GM18519 (cell line): ENCODE measurements around the gene ANKRD42.
"Not testable (repeated sequence)": the region's sequence is repeated elsewhere in the genome, so short reads cannot be mapped to it uniquely, and the experiment has no call there.

ENCODE experiments used
- ATAC-seq: cut with Tn5 transposase; IDR thresholded peaks from one replicate; pipeline ENCODE4 v1.9.1; 2021; ENCODE audit warnings: mild to moderate bottlenecking, moderate library complexity; ENCODE audit not compliant: unreplicated experiment, low FRiP score

The ANKRD42 gene

DNA sequence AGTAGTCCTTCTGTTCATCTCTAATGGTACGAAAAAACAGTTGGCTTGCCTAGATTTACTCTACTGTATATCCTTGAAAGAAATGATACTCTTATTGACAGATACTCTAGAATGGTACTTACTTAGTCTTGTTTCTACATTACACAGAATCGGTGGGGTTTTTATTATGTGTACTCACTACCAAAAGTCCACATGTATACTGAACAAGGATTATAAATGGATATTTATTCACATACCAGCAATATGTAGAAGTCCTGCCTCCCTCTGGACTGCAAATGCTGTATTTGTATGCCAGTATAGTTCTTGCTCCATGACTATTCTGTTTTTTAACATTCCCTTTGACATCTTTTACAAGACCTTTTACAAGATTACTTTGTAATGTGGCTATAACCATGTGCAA lies 22.6 kb upstream of the ANKRD42 start:
- ATAC-seq = no peak

DNA sequence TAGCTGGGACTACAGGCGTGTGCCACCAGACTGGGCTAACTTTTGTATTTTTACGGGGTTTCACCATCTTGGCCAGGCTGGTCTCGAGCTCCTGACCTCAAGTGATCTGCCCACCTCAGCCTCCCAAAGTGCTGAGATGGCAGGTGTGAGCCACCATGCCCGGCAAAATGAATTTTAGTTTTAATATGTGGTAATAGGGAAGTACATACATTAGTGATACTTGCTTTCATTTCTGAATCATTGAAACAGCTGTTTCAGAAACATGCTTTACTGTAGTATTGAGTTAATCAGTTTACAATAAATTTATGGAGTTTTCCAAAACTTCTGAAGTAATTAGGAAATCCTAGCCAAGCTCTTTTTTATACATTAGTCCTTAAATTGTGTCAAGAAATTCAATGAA lies 21.0 kb upstream of the ANKRD42 start:
- ATAC-seq = no peak

GRCh38 chr11:83174008-83174407 lies 19.5 kb upstream of the ANKRD42 start:
- ATAC-seq = peak; percentile 47

DNA sequence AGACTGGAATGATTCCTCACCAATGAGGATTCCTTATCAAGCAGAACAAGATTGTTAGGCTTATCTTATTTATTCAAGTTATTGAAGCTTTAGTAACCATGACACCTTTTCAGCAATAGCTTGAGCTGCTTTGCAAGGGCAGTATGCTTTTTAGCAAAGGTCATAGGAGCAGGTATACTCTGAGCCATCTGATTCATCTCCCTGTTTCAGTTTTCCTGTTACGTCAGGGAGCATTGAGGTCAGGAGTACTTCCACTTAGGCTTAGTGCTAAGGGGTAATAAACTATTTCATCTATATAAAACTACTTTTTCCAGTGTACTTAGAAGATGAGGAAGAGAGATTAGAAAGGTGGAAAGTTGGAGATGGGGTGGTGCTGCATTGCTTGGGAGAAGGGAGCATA lies 17.7 kb upstream of the ANKRD42 start:
- no peak for ATAC-seq

- ATAC-seq = no peak
Observed at GRCh38 chr11:83181815-83182214, 11.7 kb upstream of the ANKRD42 start.

DNA sequence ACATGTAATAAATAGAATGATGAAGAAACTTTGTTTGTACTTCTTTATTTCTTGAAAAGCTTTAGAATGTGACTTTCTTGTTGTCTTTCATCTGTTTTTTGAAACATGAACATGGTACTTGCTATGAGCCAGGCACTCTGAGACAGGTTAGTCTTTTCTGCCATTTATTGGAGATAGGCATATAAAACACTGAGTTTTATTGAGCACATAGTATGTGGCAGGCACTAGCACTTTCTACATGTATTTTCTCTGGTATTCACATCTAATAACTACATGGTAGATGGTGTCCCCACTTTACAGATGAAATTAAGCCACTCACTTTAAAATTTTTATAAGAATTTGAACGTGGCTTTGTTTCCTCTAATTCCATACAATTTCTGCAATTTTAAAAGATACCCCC lies 7.7 kb upstream of the ANKRD42 start:
- no peak for ATAC-seq

DNA sequence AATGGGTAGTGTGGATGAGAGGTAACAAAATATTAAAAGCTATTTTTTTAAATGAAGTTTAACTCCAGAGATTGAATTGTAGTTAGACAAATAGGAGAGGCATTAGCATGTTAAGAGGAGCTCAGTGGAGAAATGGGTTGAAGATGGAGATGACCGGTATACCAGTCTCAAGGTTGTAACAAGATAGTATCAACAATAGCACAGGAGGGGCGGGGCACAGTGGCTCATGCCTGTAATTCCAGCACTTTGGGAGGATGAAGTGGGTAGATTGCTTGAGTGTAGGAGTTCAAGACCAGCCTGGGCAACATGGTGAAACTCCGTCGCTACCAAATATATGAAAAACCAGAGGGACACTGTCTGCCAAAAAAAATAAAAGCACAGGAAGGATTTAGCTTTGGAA lies 6.0 kb upstream of the ANKRD42 start:
- ATAC-seq = no peak

GRCh38 chr11:83191491-83191890 lies 2.0 kb upstream of the ANKRD42 start:
- ATAC-seq = no peak

DNA sequence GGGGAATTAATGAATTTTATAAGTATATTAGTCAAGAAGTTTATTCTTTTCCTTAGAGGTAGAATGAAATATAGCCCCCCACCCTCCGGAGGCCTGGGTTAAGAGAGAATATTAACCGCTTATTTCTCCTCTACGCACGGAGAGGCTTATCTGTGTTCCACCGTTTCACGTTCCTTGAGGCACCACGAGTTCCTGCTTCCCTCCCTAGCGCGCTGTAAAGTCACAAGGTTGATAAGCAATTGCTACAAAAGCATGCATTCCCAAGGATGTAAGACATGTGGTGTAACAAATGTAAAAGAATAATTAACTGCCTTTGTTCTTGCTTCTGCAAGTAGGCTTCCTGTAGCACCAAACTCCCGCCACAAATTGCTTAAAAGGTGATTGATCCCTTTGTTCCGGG lies 1.5 kb upstream of the ANKRD42 start:
- no peak for ATAC-seq

- no peak for ATAC-seq
Observed at GRCh38 chr11:83192606-83193245, 786 bp upstream of the ANKRD42 start.

DNA sequence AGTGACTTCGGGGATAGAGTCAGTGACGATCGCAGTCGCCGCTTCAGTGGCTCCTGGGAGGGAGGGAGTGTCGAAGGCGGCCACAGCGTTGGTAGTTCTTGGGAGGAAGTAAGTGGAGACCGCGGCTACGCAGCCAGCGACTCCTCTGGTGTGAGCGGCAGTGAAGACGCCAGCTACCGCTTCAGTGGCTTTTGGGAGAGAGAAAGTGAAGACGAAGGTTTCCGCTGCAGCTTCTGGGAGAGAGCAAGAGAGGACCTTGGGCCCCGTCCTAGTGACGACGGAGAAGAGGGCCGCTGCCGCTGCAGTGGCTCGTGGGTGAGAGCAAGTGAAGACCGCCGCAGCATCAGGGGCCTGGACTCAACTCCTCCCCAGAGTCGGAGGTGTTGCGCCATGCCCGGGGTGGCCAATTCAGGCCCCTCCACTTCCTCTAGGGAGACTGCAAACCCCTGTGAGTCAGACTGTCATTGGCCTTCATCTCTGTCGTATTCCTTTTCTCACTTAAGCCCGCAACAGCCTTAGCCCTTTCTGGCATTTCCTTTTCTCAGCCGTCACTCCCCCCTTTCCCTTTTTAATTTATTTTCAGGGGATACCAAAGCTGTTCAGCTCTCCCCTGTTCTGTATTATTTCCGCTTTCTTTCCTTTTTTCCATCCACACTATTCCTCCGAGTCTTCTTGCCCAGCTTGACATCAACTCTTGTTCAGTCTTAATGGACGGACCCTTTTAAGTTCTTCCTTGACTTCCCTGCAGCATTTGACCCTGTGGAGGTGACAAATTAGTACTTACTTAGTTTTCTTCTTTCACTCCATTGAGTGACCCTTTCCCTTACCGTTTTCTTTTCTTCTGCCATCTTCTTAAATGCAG lies 1.0 kb downstream of the ANKRD42 start:
- ATAC-seq = peak; percentile 37

- no peak for ATAC-seq
Observed at GRCh38 chr11:83195143-83195466, 1.6 kb downstream of the ANKRD42 start.

DNA sequence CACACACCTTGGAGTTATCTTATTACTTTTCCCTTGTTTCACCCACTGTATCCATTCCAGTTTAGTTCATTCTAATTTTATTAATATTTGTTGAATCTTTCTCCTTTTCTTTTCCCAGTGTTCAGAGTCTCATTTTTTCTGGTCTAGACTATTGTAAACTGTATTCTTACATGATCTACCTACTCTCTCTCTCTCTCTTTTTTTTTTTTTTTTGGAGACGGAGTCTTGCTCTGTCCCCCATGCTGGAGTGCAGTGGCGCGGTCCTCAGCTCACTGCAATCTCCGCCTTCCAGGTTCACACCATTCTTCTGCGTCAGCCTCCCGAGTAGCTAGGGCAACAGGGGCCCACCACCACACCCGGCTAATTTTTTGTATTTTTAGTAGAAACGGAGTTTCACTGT lies 2.1 kb downstream of the ANKRD42 start:
- ATAC-seq = no peak

DNA sequence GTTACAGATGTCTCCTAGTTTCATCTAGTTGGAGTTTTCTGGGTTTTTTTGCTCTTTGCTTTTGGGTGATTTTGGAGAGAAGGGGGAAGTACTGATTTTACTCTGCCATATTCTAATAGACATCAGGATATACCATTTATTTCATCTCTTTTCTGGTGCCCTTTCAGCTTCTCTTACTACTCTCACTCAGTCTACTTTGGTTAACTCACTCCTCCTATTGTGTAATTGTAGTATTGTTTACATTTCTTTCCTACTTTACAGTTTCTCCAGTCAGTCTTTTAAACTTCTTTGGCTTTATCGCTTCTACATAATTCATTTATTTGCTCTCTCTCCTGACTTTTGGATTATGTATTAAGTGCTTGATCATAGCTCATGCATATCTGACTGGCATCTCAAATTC lies 6.5 kb downstream of the ANKRD42 start:
- no peak for ATAC-seq

DNA sequence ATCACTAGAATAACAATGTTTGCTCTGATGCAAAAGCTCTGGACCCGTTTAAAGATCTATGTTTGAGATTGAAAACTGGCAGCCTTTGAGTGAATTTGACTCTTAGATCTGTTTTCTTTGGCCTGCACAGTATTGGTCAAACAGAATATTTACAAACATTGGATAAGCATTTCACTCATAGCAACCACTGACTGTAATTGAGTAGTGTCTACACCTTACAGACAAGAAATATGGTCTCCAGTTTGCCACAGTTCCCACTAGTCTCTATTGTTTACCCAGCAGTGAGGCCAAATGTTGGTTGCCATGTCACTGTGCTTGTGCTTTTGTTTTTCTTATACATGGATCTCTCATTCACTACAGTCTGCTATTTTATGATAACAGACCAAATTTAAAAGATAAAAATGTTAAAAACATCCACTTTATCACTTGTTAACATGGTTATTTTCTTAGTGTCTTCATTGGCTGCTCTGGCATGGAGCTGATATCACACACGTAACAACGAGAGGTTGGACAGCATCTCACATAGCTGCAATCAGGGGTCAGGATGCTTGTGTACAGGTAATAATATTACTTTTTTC lies 12.2 kb downstream of the ANKRD42 start:
- no peak for ATAC-seq

- ATAC-seq = no peak
Observed at GRCh38 chr11:83206221-83206620, 12.7 kb downstream of the ANKRD42 start.

- not testable (repeated sequence) for ATAC-seq
Observed at GRCh38 chr11:83206771-83207382, 13.4 kb downstream of the ANKRD42 start.

DNA sequence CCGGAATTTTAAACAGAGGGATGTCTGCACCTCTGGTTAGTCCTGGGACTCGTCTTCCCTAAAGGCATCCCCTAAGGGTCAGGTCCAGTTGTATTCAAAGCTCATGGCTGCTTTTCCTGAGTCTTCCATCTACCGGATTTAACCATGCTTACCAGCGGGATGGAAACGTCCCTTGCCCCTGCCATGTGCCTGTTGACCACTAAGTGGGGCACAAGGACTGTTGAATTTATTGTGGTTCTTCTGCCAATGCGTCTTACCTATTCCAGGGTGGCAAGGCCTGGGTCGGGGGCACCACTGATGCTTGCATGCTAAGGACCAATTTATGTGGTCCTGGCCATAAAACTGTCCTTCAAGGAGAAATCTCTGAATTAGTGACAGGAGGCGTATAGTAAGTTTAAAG lies 25.6 kb downstream of the ANKRD42 start:
- no peak for ATAC-seq

DNA sequence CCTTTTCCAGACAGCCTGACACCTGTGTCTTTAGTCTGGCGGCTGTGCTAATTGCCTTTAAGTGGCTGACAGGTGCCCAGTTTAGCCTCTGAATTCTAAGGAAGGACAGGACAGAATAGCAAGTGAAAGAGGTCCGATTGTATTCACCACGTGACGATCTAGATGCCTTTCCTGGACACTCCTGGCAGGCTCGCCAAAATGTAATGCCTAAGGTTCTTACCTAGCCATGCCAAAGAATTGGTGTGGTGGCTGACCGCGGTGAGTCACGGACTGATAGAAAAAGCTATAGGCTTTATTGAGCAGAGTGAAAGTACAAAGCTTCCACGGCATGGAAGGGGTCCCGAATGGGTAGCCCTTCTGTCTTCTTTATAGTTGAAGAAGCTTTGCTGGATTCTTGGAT lies 26.7 kb downstream of the ANKRD42 start:
- ATAC-seq = no peak

- no peak for ATAC-seq
Observed at GRCh38 chr11:83221694-83222093, 28.2 kb downstream of the ANKRD42 start.

GRCh38 chr11:83222499-83222898 lies 29.0 kb downstream of the ANKRD42 start:
- no peak for ATAC-seq
